GM20431 (cell line): ENCODE measurements around the gene PSME1.

Source experiments
- in situ Hi-C: fragments of 300-500 bp; cut with MseI, MboI; formaldehyde crosslinking; loops from one replicate; pipeline ENCODE4 v1.15.0; 2020; ENCODE audit warnings: low sequenced_read_pairs; ENCODE audit not compliant: unreplicated experiment

PSME1 gene

DNA sequence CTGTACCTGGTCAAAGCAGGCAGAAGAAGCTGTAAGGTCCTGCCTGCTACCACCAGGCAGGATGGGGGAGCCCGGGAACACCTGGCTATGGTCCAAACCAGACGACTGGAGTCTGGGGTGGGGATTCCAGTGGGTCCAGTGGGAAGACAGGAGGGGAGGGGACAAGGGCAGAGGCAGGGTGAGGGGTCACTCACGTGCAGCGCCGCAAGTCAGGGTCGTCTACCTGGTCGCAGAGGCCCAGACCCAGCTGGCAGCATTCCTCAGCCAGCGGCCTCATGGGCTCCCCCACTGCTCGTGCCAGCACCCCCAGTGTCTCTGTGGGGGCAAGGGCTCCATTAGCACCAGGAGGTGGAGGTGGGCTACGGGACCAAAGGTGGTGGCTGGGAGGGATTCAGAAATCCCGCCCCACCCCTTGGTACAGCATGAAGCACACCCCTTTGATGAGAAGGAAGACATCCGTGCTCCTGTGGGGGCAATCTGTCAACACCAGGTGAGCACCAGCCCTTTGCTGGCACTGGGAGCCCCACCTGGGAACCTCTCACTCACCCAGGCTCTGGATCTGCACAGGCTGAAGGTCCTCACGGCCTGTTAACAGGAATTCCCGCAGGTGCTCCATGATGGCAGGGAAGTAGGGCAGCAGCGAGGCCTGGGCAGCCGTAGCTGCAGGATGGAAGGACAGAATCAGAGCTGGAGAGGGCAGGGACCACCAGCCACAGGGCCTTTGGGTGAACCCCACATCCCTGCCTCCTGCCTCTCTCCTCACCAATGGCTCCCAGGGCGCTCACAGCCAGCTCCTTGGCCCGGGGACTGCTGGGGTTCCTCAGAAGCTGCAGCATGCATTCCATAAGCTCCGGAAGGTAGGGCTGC lies 48.3 kb downstream of the PSME1 start:
- in situ Hi-C loops = no loop called here

- in situ Hi-C loops = no loop called here
Observed at GRCh38 chr14:24185026-24185425, 49.0 kb downstream of the PSME1 start.

- in situ Hi-C loops = no loop called here
Observed at GRCh38 chr14:24185741-24186140, 49.7 kb downstream of the PSME1 start.

DNA sequence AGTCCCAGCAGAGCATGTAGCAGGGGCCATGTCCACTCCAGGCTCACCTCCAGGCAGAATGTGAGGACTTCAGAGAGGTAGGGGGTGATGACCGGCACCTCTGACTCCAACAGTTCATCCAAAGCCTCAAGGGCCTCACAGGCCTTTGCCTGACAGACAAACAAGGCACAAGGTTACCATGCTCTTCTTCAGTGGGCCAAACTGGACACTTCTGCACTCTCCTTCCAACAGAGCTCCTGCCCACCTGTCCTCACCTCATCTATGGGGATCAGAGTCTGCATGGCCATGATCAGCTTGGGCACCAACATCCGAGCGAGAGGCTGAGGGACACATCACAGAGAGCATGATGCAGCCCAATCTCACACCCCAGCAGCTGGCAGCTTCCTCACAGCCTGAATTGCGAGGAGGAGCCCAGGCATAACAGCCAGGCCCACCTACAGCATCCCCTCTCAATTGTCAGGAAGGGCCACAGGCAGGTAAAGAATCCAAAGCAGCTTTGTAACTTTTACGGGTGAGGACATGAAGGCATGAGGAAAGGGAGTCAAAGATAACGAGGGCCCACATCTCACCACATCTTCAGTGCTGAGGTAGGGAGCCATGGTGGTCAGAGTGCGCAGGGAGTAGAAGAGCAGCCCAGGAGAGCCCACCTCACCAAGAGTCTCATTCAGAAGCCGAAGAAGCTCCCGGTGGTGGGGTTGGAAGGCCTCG lies 51.0 kb downstream of the PSME1 start:
- in situ Hi-C loops = no loop called here

DNA sequence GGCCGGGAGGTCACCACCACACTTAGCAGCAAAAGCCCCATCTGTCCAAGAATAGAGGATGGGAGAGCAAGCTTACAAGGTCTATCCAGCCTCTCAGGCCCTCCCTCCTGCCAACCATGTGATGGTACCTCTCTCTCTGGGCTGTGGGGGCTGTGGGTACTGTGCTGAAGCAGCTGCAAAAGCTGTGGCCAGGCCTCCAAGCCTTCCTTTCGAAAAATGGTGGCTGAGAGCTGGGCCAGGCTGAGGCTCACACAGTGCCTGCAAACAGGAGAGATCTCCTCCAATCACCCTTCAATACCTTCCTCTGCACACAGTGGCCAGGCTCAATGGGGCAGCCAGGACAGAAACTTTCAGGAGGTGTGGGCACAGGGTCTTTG lies 51.5 kb downstream of the PSME1 start:
- in situ Hi-C loops = no loop called here
